ENCODE results near the gene COG5.

Gene COG5

GRCh38 chr7:107315716-107316220 is 248.0 kb downstream of the COG5 start:
- Histone ChIP-seq H3K27ac (ENCODE audit: low read depth, low read length) (no peak overlapping the region), H3K4me1 (ENCODE audit: control insufficient read depth, insufficient read depth, low read length, unreplicated experiment) (no peaks in the 10 kb centered on the region), H2AFZ (ENCODE audit: low read length, unreplicated experiment) (no peak overlapping the region), H3K36me3 (ENCODE audit: insufficient read depth, low read length) (no peaks in the 10 kb centered on the region), H3K79me2 (ENCODE audit: control insufficient read depth, insufficient read depth, low read length, unreplicated experiment) (no peaks in the 10 kb centered on the region), H3K4me3 (ENCODE audit: low read depth, low read length) (no peak overlapping the region), H3K27me3 (ENCODE audit: insufficient read depth, low read length) (no peaks in the 10 kb centered on the region)

- Histone ChIP-seq H3K27ac (ENCODE audit: low read depth, low read length) (no peak overlapping the region), H3K4me3 (ENCODE audit: low read depth, low read length) (no peak overlapping the region), H3K4me1 (ENCODE audit: control insufficient read depth, insufficient read depth, low read length, unreplicated experiment) (no peaks in the 10 kb centered on the region), H3K27me3 (ENCODE audit: insufficient read depth, low read length) (no peaks in the 10 kb centered on the region), H3K79me2 (ENCODE audit: control insufficient read depth, insufficient read depth, low read length, unreplicated experiment) (no peaks in the 10 kb centered on the region), H2AFZ (ENCODE audit: low read length, unreplicated experiment) (no peak overlapping the region), H3K36me3 (ENCODE audit: insufficient read depth, low read length) (no peaks in the 10 kb centered on the region)
Observed at GRCh38 chr7:107313355-107313754, 250.4 kb downstream of the COG5 start.

- no peaks in the 10 kb centered on the region for H3K36me3 ChIP-seq (ENCODE audit: insufficient read depth, low read length)
- H3K27me3 ChIP-seq (ENCODE audit: insufficient read depth, low read length): no peaks in the 10 kb centered on the region
- no peak overlapping the region for H2AFZ ChIP-seq (ENCODE audit: low read length, unreplicated experiment)
- H3K27ac ChIP-seq (ENCODE audit: low read depth, low read length): no peak overlapping the region
- no peaks in the 10 kb centered on the region for H3K79me2 ChIP-seq (ENCODE audit: control insufficient read depth, insufficient read depth, low read length, unreplicated experiment)
- H3K4me1 ChIP-seq (ENCODE audit: control insufficient read depth, insufficient read depth, low read length, unreplicated experiment): no peaks in the 10 kb centered on the region
- no peak overlapping the region for H3K4me3 ChIP-seq (ENCODE audit: low read depth, low read length)
Observed at GRCh38 chr7:107312418-107312817, 251.3 kb downstream of the COG5 start.

GRCh38 chr7:107309296-107309695 is 254.4 kb downstream of the COG5 start:
- Histone ChIP-seq H3K27ac (ENCODE audit: low read depth, low read length) (no peak overlapping the region), H3K79me2 (ENCODE audit: control insufficient read depth, insufficient read depth, low read length, unreplicated experiment) (no peaks in the 10 kb centered on the region), H3K36me3 (ENCODE audit: insufficient read depth, low read length) (no peaks in the 10 kb centered on the region), H3K4me1 (ENCODE audit: control insufficient read depth, insufficient read depth, low read length, unreplicated experiment) (no peaks in the 10 kb centered on the region), H3K27me3 (ENCODE audit: insufficient read depth, low read length) (no peaks in the 10 kb centered on the region), H3K4me3 (ENCODE audit: low read depth, low read length) (no peak overlapping the region), H2AFZ (ENCODE audit: low read length, unreplicated experiment) (no peak overlapping the region)

GRCh38 chr7:107304636-107305035 is 259.1 kb downstream of the COG5 start:
- no peaks in the 10 kb centered on the region for H3K36me3 ChIP-seq (ENCODE audit: insufficient read depth, low read length)
- H2AFZ ChIP-seq (ENCODE audit: low read length, unreplicated experiment): no peak overlapping the region
- no peaks in the 10 kb centered on the region for H3K79me2 ChIP-seq (ENCODE audit: control insufficient read depth, insufficient read depth, low read length, unreplicated experiment)
- H3K27ac ChIP-seq (ENCODE audit: low read depth, low read length): no peak overlapping the region
- no peaks in the 10 kb centered on the region for H3K27me3 ChIP-seq (ENCODE audit: insufficient read depth, low read length)
- H3K4me1 ChIP-seq (ENCODE audit: control insufficient read depth, insufficient read depth, low read length, unreplicated experiment): no peaks in the 10 kb centered on the region
- no peak overlapping the region for H3K4me3 ChIP-seq (ENCODE audit: low read depth, low read length)

- no peak overlapping the region for H3K4me3 ChIP-seq (ENCODE audit: low read depth, low read length)
- no peaks in the 10 kb centered on the region for H3K27me3 ChIP-seq (ENCODE audit: insufficient read depth, low read length)
- H3K27ac ChIP-seq (ENCODE audit: low read depth, low read length): no peak overlapping the region
- H2AFZ ChIP-seq (ENCODE audit: low read length, unreplicated experiment): no peak overlapping the region
- no peaks in the 10 kb centered on the region for H3K79me2 ChIP-seq (ENCODE audit: control insufficient read depth, insufficient read depth, low read length, unreplicated experiment)
- H3K4me1 ChIP-seq (ENCODE audit: control insufficient read depth, insufficient read depth, low read length, unreplicated experiment): no peaks in the 10 kb centered on the region
- no peaks in the 10 kb centered on the region for H3K36me3 ChIP-seq (ENCODE audit: insufficient read depth, low read length)
Observed at GRCh38 chr7:107304063-107304462, 259.7 kb downstream of the COG5 start.

GRCh38 chr7:107302250-107302847 is 261.4 kb downstream of the COG5 start:
- Histone ChIP-seq H3K4me1 (ENCODE audit: control insufficient read depth, insufficient read depth, low read length, unreplicated experiment) (no peaks in the 10 kb centered on the region), H3K27ac (ENCODE audit: low read depth, low read length) (no peak overlapping the region), H3K36me3 (ENCODE audit: insufficient read depth, low read length) (no peaks in the 10 kb centered on the region), H3K27me3 (ENCODE audit: insufficient read depth, low read length) (no peaks in the 10 kb centered on the region), H3K4me3 (ENCODE audit: low read depth, low read length) (no peak overlapping the region), H3K79me2 (ENCODE audit: control insufficient read depth, insufficient read depth, low read length, unreplicated experiment) (no peaks in the 10 kb centered on the region), H2AFZ (ENCODE audit: low read length, unreplicated experiment) (no peak overlapping the region)

- H3K36me3 ChIP-seq (ENCODE audit: insufficient read depth, low read length): no peaks in the 10 kb centered on the region; the same call in 1 of the 2 replicates
- H3K27ac ChIP-seq (ENCODE audit: low read depth, low read length): no peak overlapping the region
- H3K4me3 ChIP-seq (ENCODE audit: low read depth, low read length): no peak overlapping the region
- no peaks in the 10 kb centered on the region for H3K4me1 ChIP-seq (ENCODE audit: control insufficient read depth, insufficient read depth, low read length, unreplicated experiment)
- H3K27me3 ChIP-seq (ENCODE audit: insufficient read depth, low read length): no peaks in the 10 kb centered on the region
- H3K79me2 ChIP-seq (ENCODE audit: control insufficient read depth, insufficient read depth, low read length, unreplicated experiment): no peaks in the 10 kb centered on the region
- H2AFZ ChIP-seq (ENCODE audit: low read length, unreplicated experiment): no peak overlapping the region
Observed at GRCh38 chr7:107294182-107294581, 269.5 kb downstream of the COG5 start.

- H3K27me3 ChIP-seq (ENCODE audit: insufficient read depth, low read length): no peaks in the 10 kb centered on the region
- no peaks in the 10 kb centered on the region; the same call in 1 of the 2 replicates for H3K36me3 ChIP-seq (ENCODE audit: insufficient read depth, low read length)
- H3K27ac ChIP-seq (ENCODE audit: low read depth, low read length): no peak overlapping the region
- no peak overlapping the region for H2AFZ ChIP-seq (ENCODE audit: low read length, unreplicated experiment)
- no peaks in the 10 kb centered on the region for H3K4me1 ChIP-seq (ENCODE audit: control insufficient read depth, insufficient read depth, low read length, unreplicated experiment)
- no peaks in the 10 kb centered on the region for H3K79me2 ChIP-seq (ENCODE audit: control insufficient read depth, insufficient read depth, low read length, unreplicated experiment)
- no peak overlapping the region for H3K4me3 ChIP-seq (ENCODE audit: low read depth, low read length)
Observed at GRCh38 chr7:107292591-107292990, 271.1 kb downstream of the COG5 start.

GRCh38 chr7:107291434-107291833 is 272.3 kb downstream of the COG5 start:
- H2AFZ ChIP-seq (ENCODE audit: low read length, unreplicated experiment): no peak overlapping the region
- H3K4me1 ChIP-seq (ENCODE audit: control insufficient read depth, insufficient read depth, low read length, unreplicated experiment): no peaks in the 10 kb centered on the region

GRCh38 chr7:107286751-107287621 is 276.7 kb downstream of the COG5 start:
- no peaks in the 10 kb centered on the region for H3K27me3 ChIP-seq (ENCODE audit: insufficient read depth, low read length)
- H3K79me2 ChIP-seq (ENCODE audit: control insufficient read depth, insufficient read depth, low read length, unreplicated experiment): no peaks in the 10 kb centered on the region
- no peak overlapping the region for H3K27ac ChIP-seq (ENCODE audit: low read depth, low read length)
- H3K36me3 ChIP-seq (ENCODE audit: insufficient read depth, low read length): no peaks in the 10 kb centered on the region; the same call in 1 of the 2 replicates
- H2AFZ ChIP-seq (ENCODE audit: low read length, unreplicated experiment): no peak overlapping the region
- no peaks in the 10 kb centered on the region for H3K4me1 ChIP-seq (ENCODE audit: control insufficient read depth, insufficient read depth, low read length, unreplicated experiment)
- no peak overlapping the region for H3K4me3 ChIP-seq (ENCODE audit: low read depth, low read length)

More at GRCh38 chr7:107291434-107291833, 272.3 kb downstream of the COG5 start:
- no peak overlapping the region for H3K4me3 ChIP-seq (ENCODE audit: low read depth, low read length)
- H3K79me2 ChIP-seq (ENCODE audit: control insufficient read depth, insufficient read depth, low read length, unreplicated experiment): no peaks in the 10 kb centered on the region
- no peaks in the 10 kb centered on the region; the same call in 1 of the 2 replicates for H3K36me3 ChIP-seq (ENCODE audit: insufficient read depth, low read length)
- no peak overlapping the region for H3K27ac ChIP-seq (ENCODE audit: low read depth, low read length)
- H3K27me3 ChIP-seq (ENCODE audit: insufficient read depth, low read length): no peaks in the 10 kb centered on the region

All from ACC112 (cell line).